ENCODE results near the gene DAGLB. TPM values are rescaled to one million over a fixed set of nuclear protein-coding genes. Genes with fewer than 3 reads are reported as not detected.
"Not testable (repeated sequence)": the region's sequence is repeated elsewhere in the genome, so short reads cannot be mapped to it uniquely, and the experiment has no call there.

DAGLB gene
- total RNA-seq, 2 experiments from 2014 or later = 22.0 to 22.9 TPM

DNA sequence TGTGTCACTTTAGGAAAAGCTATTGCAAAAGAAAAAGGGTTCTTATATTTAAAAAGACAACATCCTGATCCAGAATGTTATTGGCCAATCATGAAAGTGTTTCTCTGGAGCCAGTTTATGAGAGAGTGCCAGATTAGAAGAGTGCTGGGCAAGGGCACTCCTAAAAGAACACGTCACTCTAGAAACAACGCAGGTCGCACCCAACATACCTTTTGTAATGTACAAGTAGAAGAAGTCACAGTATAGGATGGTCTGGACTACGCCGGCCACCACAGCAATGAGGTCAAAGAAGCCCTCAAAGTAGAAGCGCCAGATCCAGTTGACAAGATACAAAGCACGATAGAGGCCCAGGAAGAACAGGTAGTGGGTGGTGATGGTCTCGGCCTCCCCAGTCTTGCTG is 18.1 kb upstream of the DAGLB start:
- H3K4me3 ChIP-seq (ENCODE audit: low read length) = no peak overlapping the region
- no peak for DNase-seq
- CTCF ChIA-PET = no interaction called here
- intact Hi-C loops (cut with DNase I, micrococcal nuclease) = no loop called here
- no peaks in the 10 kb centered on the region for H3K4me1 ChIP-seq (ENCODE audit: insufficient read depth, low read length)
- no peak overlapping the region for H3K27ac ChIP-seq (ENCODE audit: low read depth in 1 of 2, low read length in 2 of 2)
- H3K36me3 ChIP-seq (ENCODE audit: insufficient read depth, low read length) = peaks cover 73% of the 10 kb centered on the region
- POLR2A ChIA-PET = no interaction called here
- no peak for ATAC-seq (ENCODE audit: poor library complexity)
- no peaks in the 10 kb centered on the region for H3K9me3 ChIP-seq (ENCODE audit: control insufficient read depth in 1 of 2, insufficient read depth in 1 of 2, low read length in 2 of 2)
- Mint-ChIP-seq H3K9me3 (no peaks in the 10 kb centered on the region), H3K4me1 (ENCODE audit: low read depth) (no peaks in the 10 kb centered on the region), H3K27me3 (no peaks in the 10 kb centered on the region), H3K4me3 (no peak overlapping the region), H3K27ac (no peak overlapping the region), H3K36me3 (ENCODE audit: low read depth) (peaks cover 81% of the 10 kb centered on the region)
- TF ChIP-seq, protein P1, sequence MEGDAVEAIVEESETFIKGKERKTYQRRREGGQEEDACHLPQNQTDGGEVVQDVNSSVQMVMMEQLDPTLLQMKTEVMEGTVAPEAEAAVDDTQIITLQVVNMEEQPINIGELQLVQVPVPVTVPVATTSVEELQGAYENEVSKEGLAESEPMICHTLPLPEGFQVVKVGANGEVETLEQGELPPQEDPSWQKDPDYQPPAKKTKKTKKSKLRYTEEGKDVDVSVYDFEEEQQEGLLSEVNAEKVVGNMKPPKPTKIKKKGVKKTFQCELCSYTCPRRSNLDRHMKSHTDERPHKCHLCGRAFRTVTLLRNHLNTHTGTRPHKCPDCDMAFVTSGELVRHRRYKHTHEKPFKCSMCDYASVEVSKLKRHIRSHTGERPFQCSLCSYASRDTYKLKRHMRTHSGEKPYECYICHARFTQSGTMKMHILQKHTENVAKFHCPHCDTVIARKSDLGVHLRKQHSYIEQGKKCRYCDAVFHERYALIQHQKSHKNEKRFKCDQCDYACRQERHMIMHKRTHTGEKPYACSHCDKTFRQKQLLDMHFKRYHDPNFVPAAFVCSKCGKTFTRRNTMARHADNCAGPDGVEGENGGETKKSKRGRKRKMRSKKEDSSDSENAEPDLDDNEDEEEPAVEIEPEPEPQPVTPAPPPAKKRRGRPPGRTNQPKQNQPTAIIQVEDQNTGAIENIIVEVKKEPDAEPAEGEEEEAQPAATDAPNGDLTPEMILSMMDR (IDR thresholded peaks at IDR 0.05) = no peak
- H3K27me3 ChIP-seq (ENCODE audit: control insufficient read depth in 1 of 2, insufficient read depth in 2 of 2, low read length in 2 of 2) = no peaks in the 10 kb centered on the region

DNA sequence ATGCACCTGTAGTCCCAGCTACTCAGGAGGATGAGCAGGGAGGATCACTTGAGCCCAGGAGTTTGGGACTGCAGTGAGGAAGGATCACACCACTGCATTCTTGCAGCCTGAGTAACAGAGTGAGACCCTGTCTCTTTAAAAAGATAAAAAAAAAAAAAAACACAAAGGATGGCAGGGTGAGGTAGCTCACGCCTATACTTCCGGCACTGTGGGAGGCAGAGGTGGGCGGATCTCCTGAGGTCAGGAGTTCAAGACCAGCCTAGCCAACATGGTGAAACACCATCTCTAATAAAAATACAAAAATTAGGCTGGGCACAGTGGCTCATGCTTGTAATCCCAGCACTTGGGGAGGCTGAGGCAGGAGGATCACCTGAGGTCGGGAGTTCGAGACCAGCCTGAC is 15.9 kb upstream of the DAGLB start:
- H3K4me1 Mint-ChIP-seq (ENCODE audit: low read depth); H3K27ac ChIP-seq (ENCODE audit: low read depth in 1 of 2, low read length in 2 of 2); H3K4me1 ChIP-seq (ENCODE audit: insufficient read depth, low read length); H3K9me3 Mint-ChIP-seq; ATAC-seq (ENCODE audit: poor library complexity); H3K4me3 Mint-ChIP-seq; H3K27me3 Mint-ChIP-seq; H3K9me3 ChIP-seq (ENCODE audit: control insufficient read depth in 1 of 2, insufficient read depth in 1 of 2, low read length in 2 of 2); H3K27me3 ChIP-seq (ENCODE audit: control insufficient read depth in 1 of 2, insufficient read depth in 2 of 2, low read length in 2 of 2); intact Hi-C loops (cut with DNase I, micrococcal nuclease); CTCF ChIA-PET; DNase-seq; H3K4me3 ChIP-seq (ENCODE audit: low read length); H3K27ac Mint-ChIP-seq: not testable (repeated sequence)
- H3K36me3 ChIP-seq (ENCODE audit: insufficient read depth, low read length) = peaks cover 57% of the 10 kb centered on the region
- peaks cover 61% of the 10 kb centered on the region for H3K36me3 Mint-ChIP-seq (ENCODE audit: low read depth)
- POLR2A ChIA-PET = interaction anchor here (1.0 kb wide), 1 partner anchor 16 kb away, joined by 3 read pairs; the partner anchor contains the start of gene DAGLB

DNA sequence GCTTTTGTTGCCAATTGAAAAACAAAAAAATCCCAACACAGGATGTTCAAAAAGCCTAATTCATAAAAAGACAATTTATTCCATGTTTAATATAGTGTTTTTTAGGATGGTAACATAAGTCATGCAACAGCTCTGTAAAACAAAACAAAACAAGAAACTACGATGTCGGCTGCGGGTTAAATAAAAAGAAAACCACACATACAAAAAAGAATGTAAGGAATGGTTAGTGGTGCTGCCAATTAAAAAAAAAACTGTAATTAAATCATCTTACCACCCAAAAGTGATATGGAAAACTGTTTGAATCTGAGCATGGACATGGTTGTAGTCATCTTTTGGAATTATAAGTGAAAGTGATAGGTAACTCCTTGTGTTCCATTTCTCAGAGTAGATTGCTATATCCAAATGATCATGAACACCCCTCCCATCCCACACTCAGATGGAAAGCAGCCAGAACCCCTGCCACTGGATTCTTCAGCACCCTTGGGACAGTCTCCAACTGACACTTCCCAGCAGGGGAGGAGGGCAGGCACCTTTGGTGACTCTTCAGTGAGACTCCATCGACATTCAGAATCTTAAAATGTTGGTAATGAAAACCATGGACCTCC is 14.3 kb upstream of the DAGLB start:
- Histone ChIP-seq H3K9me3 (ENCODE audit: control insufficient read depth in 1 of 2, insufficient read depth in 1 of 2, low read length in 2 of 2) (no peaks in the 10 kb centered on the region), H3K36me3 (ENCODE audit: insufficient read depth, low read length) (peaks cover 46% of the 10 kb centered on the region), H3K4me1 (ENCODE audit: insufficient read depth, low read length) (no peaks in the 10 kb centered on the region), H3K27me3 (ENCODE audit: control insufficient read depth in 1 of 2, insufficient read depth in 2 of 2, low read length in 2 of 2) (no peaks in the 10 kb centered on the region), H3K27ac (ENCODE audit: low read depth in 1 of 2, low read length in 2 of 2) (no peak overlapping the region), H3K4me3 (ENCODE audit: low read length) (no peak overlapping the region)
- Mint-ChIP-seq H3K27me3 (no peaks in the 10 kb centered on the region), H3K4me1 (ENCODE audit: low read depth) (no peaks in the 10 kb centered on the region), H3K4me3 (no peak overlapping the region), H3K9me3 (no peaks in the 10 kb centered on the region), H3K36me3 (ENCODE audit: low read depth) (peaks cover 47% of the 10 kb centered on the region), H3K27ac (peak overlapping the region; percentile 62)
- POLR2A ChIA-PET = no interaction called here
- no peak for ATAC-seq (ENCODE audit: poor library complexity)
- TF ChIP-seq, protein P1 (IDR thresholded peaks at IDR 0.05) = no peak
- intact Hi-C loops (cut with DNase I, micrococcal nuclease) = no loop called here
- CTCF ChIA-PET = no interaction called here
- DNase-seq = no peak

GRCh38 chr7:6460990-6461584 is 13.3 kb upstream of the DAGLB start:
- H3K9me3 Mint-ChIP-seq = no peaks in the 10 kb centered on the region
- peak overlapping the region; percentile 62 for H3K27ac Mint-ChIP-seq
- H3K4me3 ChIP-seq (ENCODE audit: low read length) = no peak overlapping the region
- TF ChIP-seq, protein P1 (IDR thresholded peaks at IDR 0.05) = no peak
- H3K4me3 Mint-ChIP-seq = no peak overlapping the region
- H3K27me3 Mint-ChIP-seq = no peaks in the 10 kb centered on the region
- H3K27me3 ChIP-seq (ENCODE audit: control insufficient read depth in 1 of 2, insufficient read depth in 2 of 2, low read length in 2 of 2) = no peaks in the 10 kb centered on the region
- no peaks in the 10 kb centered on the region for H3K9me3 ChIP-seq (ENCODE audit: control insufficient read depth in 1 of 2, insufficient read depth in 1 of 2, low read length in 2 of 2)
- intact Hi-C loops (cut with DNase I, micrococcal nuclease) = no loop called here
- ATAC-seq (ENCODE audit: poor library complexity) (no peak), DNase-seq (no peak)
- peaks cover 37% of the 10 kb centered on the region for H3K36me3 Mint-ChIP-seq (ENCODE audit: low read depth)
- H3K36me3 ChIP-seq (ENCODE audit: insufficient read depth, low read length) = peaks cover 36% of the 10 kb centered on the region
- H3K4me1 Mint-ChIP-seq (ENCODE audit: low read depth) = no peaks in the 10 kb centered on the region
- CTCF ChIA-PET = no interaction called here
- POLR2A ChIA-PET = no interaction called here
- no peak overlapping the region for H3K27ac ChIP-seq (ENCODE audit: low read depth in 1 of 2, low read length in 2 of 2)
- no peaks in the 10 kb centered on the region for H3K4me1 ChIP-seq (ENCODE audit: insufficient read depth, low read length)
